Gastrocnemius medialis (tissue), 4 donors: ENCODE results near the gene SLC17A5.

Source experiments
- POLR2A ChIP-seq, 2 donors: fragments of 450-650 bp; IDR thresholded peaks; one replicate each; pipeline ENCODE4 v1.6.1; 2017; ENCODE audit warnings: antibody characterized with exemption in 2 of 2, mild to moderate bottlenecking in 2 of 2, moderate library complexity in 2 of 2
- TF ChIP-seq, protein P1 (sequence below), 5 experiments: fragments of 450-650 bp in 3 of 5; fragments of 200-600 bp in 2 of 5; sonication (generic) in 2 of 5; IDR thresholded peaks in 4 of 5; conservative IDR thresholded peaks in 1 of 5; 1 replicate in 4 of 5; 2 replicates in 1 of 5; pipeline ENCODE4 v1.5.1; 2016 to 2019; ENCODE audit warnings: antibody characterized with exemption in 5 of 5, mild to moderate bottlenecking in 3 of 5, moderate library complexity in 3 of 5

- TF ChIP-seq, protein P1, sequence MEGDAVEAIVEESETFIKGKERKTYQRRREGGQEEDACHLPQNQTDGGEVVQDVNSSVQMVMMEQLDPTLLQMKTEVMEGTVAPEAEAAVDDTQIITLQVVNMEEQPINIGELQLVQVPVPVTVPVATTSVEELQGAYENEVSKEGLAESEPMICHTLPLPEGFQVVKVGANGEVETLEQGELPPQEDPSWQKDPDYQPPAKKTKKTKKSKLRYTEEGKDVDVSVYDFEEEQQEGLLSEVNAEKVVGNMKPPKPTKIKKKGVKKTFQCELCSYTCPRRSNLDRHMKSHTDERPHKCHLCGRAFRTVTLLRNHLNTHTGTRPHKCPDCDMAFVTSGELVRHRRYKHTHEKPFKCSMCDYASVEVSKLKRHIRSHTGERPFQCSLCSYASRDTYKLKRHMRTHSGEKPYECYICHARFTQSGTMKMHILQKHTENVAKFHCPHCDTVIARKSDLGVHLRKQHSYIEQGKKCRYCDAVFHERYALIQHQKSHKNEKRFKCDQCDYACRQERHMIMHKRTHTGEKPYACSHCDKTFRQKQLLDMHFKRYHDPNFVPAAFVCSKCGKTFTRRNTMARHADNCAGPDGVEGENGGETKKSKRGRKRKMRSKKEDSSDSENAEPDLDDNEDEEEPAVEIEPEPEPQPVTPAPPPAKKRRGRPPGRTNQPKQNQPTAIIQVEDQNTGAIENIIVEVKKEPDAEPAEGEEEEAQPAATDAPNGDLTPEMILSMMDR (IDR thresholded peaks at IDR 0.05 in 4 of 5, conservative IDR thresholded peaks at IDR 0.05 in 1 of 5), result no peak
- no peak for TF ChIP-seq POLR2A (IDR thresholded peaks at IDR 0.05)
These were observed 49.3 kb downstream of the SLC17A5 start for GRCh38 chr6:73604461-73604860.
